IMR-90 (cell line): Measurements from ENCODE around the gene GNG7. TPM values are rescaled to one million over a fixed set of nuclear protein-coding genes. Genes with fewer than 3 reads are reported as not detected.
"Not testable (repeated sequence)": the region's sequence is repeated elsewhere in the genome, so short reads cannot be mapped to it uniquely, and the experiment has no call there.

Experiments used
- ATAC-seq: fragments of 200-7000 bp; cut with Tn5 transposase; 2 replicates; pipeline ENCODE4 v1.9.1; 2020; ENCODE audit warnings: low read depth, mild to moderate bottlenecking, moderate library complexity
- BruUV-seq: library from RNA; stranded (reverse); fragments of 400-500 nt; replicated peaks from 2 replicates; lab custom pipeline; 2021; lab: Mats Ljungman, UMichigan
- CTCF ChIA-PET: fragments of 300-600 bp; formaldehyde crosslinking; extraction: SDS; loops from one replicate; lab custom pipeline; 2021; ENCODE audit warnings: antibody characterized with exemption; lab: Yijun Ruan, JAX
- POLR2A ChIA-PET: fragments of 300-600 bp; sonication (Branson Sonifier 250); formaldehyde crosslinking; loops from one replicate; lab custom pipeline; 2022; ENCODE audit warnings: antibody characterized with exemption; ENCODE audit not compliant: unreplicated experiment; lab: Charles Lee
- DNase-seq: peaks from one replicate; pipeline ENCODE4 v3.0.0; 2013
- H2AFZ ChIP-seq: replicated peaks from 2 replicates; pipeline ENCODE3; 2013; ENCODE audit warnings: low read length, mild to moderate bottlenecking; ENCODE audit not compliant: poor library complexity
- H2AK5ac ChIP-seq: 2 replicates; pipeline ENCODE4 v1.6.1; 2013; ENCODE audit warnings: low read depth, low read length, inconsistent platforms
- H2AK9ac ChIP-seq: replicated peaks from 2 replicates; pipeline ENCODE3; 2013; ENCODE audit warnings: mild to moderate bottlenecking, low read depth, low read length, moderate library complexity; ENCODE audit not compliant: poor library complexity
- H2BK120ac ChIP-seq: 2 replicates; pipeline ENCODE4 v1.6.1; 2013; ENCODE audit warnings: low read depth, low read length, inconsistent platforms
- H2BK15ac ChIP-seq: 3 replicates; pipeline ENCODE4 v1.6.1; 2013; ENCODE audit warnings: low read depth, low read length, inconsistent platforms
- H2BK20ac ChIP-seq: 2 replicates; pipeline ENCODE4 v1.6.1; 2013; ENCODE audit warnings: low read depth, mild to moderate bottlenecking, inconsistent platforms, low read length, moderate library complexity
- H2BK5ac ChIP-seq: 2 replicates; pipeline ENCODE4 v1.6.1; 2013; ENCODE audit warnings: mild to moderate bottlenecking, low read depth, low read length, inconsistent platforms; ENCODE audit not compliant: poor library complexity, severe bottlenecking
- H3K14ac ChIP-seq: replicated peaks from 2 replicates; pipeline ENCODE4 v1.6.1; 2013; ENCODE audit warnings: low read depth, low read length, inconsistent platforms
- H3K18ac ChIP-seq: 2 replicates; pipeline ENCODE4 v1.6.1; 2013; ENCODE audit warnings: low read depth, low read length, control low read depth
- H3K23ac ChIP-seq: 2 replicates; pipeline ENCODE4 v1.6.1; 2013; ENCODE audit warnings: low read depth, low read length, inconsistent platforms
- H3K27ac ChIP-seq: 2 replicates; pipeline ENCODE4 v1.5.1; 2013; ENCODE audit warnings: mild to moderate bottlenecking, control low read depth, low read length; ENCODE audit not compliant: insufficient read depth
- H3K27me3 ChIP-seq: 2 replicates; pipeline ENCODE4 v1.6.1; 2013; ENCODE audit warnings: low read length; ENCODE audit not compliant: control insufficient read depth, insufficient read depth
- H3K36me3 ChIP-seq: 2 replicates; pipeline ENCODE4 v1.6.1; 2013; ENCODE audit warnings: low read length, mixed read lengths; ENCODE audit not compliant: control insufficient read depth, insufficient read depth
- H3K4ac ChIP-seq: 2 replicates; pipeline ENCODE4 v1.6.1; 2013; ENCODE audit warnings: low read depth, low read length, inconsistent platforms
- H3K4me1 ChIP-seq: 2 replicates; pipeline ENCODE4 v1.6.1; 2013; ENCODE audit warnings: low read length, mixed read lengths; ENCODE audit not compliant: control insufficient read depth, insufficient read depth
- H3K4me2 ChIP-seq: 2 replicates; pipeline ENCODE4 v1.6.1; 2013; ENCODE audit warnings: low read depth, mild to moderate bottlenecking, control low read depth, low read length, moderate library complexity
- H3K4me3 ChIP-seq: 2 replicates; pipeline ENCODE4 v1.5.1; 2013; ENCODE audit warnings: low read depth, mild to moderate bottlenecking, control low read depth, low read length, moderate library complexity; ENCODE audit not compliant: insufficient read depth
- H3K56ac ChIP-seq: 2 replicates; pipeline ENCODE4 v1.6.1; 2013; ENCODE audit warnings: low read length, inconsistent platforms; ENCODE audit not compliant: insufficient read depth; ENCODE audit errors: extremely low read depth
- H3K79me1 ChIP-seq, 2 experiments: 2 replicates each; pipeline ENCODE4 v1.6.1; 2013; ENCODE audit warnings: low read length in 2 of 2, inconsistent platforms in 1 of 2, low read depth in 1 of 2
- H3K9ac ChIP-seq: 2 replicates; pipeline ENCODE4 v1.6.1; 2013; ENCODE audit warnings: low read depth, low read length, control low read depth
- H3K9me1 ChIP-seq: 2 replicates; pipeline ENCODE4 v1.6.1; 2013; ENCODE audit warnings: low read length, inconsistent platforms; ENCODE audit not compliant: insufficient read depth
- H3K9me3 ChIP-seq: 2 replicates; pipeline ENCODE4 v1.6.1; 2013; ENCODE audit warnings: low read length; ENCODE audit not compliant: control insufficient read depth, insufficient read depth
- H4K20me1 ChIP-seq: 2 replicates; pipeline ENCODE4 v1.6.1; 2013; ENCODE audit warnings: low read length, inconsistent platforms; ENCODE audit not compliant: insufficient read depth
- H4K5ac ChIP-seq: 2 replicates; pipeline ENCODE4 v1.6.1; 2013; ENCODE audit warnings: mild to moderate bottlenecking, low read depth, low read length, control low read depth
- H4K8ac ChIP-seq, 2 experiments: 2 replicates each; pipeline ENCODE4 v1.6.1; 2013; ENCODE audit warnings: low read depth in 2 of 2, low read length in 2 of 2, control low read depth in 1 of 2, inconsistent platforms in 1 of 2
- H4K91ac ChIP-seq: 2 replicates; pipeline ENCODE4 v1.6.1; 2013; ENCODE audit warnings: low read depth, low read length, inconsistent platforms; ENCODE audit not compliant: insufficient read depth
- MXI1 ChIP-seq: IDR thresholded peaks from 2 replicates; pipeline ENCODE4 v1.6.1; 2012; ENCODE audit warnings: low read depth, mild to moderate bottlenecking, low read length, moderate library complexity, borderline replicate concordance
- WGBS, 2 experiments: methylation state at CpG; one replicate each; pipeline versions ENCODE4 v1.1.5 to v1.1.7; 2013; ENCODE audit warnings: missing lambda C conversion rate in 2 of 2; ENCODE audit not compliant: insufficient read length in 1 of 2; ENCODE audit errors: extremely low coverage in 2 of 2; 5-methylcytosine and 5-hydroxymethylcytosine counted together
- dilution Hi-C: fragments of 300-500 bp; cut with HindIII; formaldehyde crosslinking; loops from one replicate; pipeline ENCODE4 v1.14.3; 2018; ENCODE audit warnings: low sequenced_read_pairs; ENCODE audit not compliant: unreplicated experiment
- in situ Hi-C: fragments of 300-500 bp; cut with MboI; formaldehyde crosslinking; loops from 3 replicates; pipeline ENCODE4 v1.14.3; 2019; ENCODE audit warnings: low sequenced_read_pairs, inconsistent platforms, mixed read lengths
- intact Hi-C: fragments of 100-400 bp; cut with micrococcal nuclease; formaldehyde crosslinking; loops from 2 replicates; pipeline ENCODE4 v1.10.0; 2022
- polyA plus RNA-seq, 3 experiments: library from polyadenylated mRNA; depleted of rRNA; stranded (reverse); fragments of >200 nt; gene quantifications; 2 replicates each; pipeline ENCODE4 v1.2.3, GENCODE V29; 2012; ENCODE audit warnings: low replicate concordance in 1 of 3
- total RNA-seq: library from RNA; depleted of rRNA; stranded (reverse); fragments of >200 nt; gene quantifications from 2 replicates; pipeline ENCODE4 v1.2.3, GENCODE V29; 2012

Gene GNG7
- total and polyA plus RNA-seq, 2 of the 4 experiments (the other 2 are of a cell fraction), result under 0.01 to 0.21 TPM

DNA sequence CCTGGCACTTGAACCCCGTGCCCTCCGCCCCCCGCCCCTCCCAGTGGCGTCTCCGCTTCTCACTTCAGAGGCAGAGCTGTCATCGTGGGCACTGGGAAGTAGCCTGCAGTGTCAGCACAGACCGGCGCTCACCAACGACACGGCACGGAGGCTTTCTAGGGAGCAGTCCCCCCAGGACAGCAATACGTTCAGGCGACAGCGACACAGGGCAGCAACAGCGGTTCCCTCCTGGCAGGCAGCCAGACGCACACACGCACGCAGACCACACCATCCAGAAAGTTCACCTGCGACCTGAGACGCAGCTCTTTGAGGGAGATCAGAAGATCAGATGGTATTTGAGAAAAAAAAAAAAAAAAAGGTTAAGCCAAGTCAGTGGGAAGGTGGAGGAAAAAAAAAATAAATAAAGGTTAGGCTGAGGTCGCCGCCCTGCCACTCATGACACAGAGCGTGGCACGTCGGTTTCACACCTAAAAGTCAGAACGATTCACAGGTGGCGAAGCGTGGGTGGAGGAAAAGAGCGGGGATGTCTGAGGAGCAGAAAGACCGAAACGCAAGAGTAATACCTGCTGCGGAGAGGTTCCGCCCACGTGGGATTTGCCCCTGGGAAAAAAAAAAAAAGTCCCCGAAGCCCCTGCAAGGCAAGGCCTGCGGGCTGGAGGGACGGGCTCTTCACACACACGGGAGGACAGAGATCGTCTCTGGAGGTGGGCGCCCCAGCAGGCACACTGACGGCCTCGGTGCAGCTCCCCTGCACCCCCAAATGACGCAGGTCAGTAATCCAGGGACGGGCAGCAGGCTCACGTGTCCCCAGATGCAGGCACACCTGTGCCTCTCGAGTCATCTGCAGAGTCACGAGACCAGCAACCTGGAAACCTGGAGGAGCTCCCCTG, 94.5 kb downstream of the GNG7 start (continued):
- TF ChIP-seq MXI1, result no peak

DNA sequence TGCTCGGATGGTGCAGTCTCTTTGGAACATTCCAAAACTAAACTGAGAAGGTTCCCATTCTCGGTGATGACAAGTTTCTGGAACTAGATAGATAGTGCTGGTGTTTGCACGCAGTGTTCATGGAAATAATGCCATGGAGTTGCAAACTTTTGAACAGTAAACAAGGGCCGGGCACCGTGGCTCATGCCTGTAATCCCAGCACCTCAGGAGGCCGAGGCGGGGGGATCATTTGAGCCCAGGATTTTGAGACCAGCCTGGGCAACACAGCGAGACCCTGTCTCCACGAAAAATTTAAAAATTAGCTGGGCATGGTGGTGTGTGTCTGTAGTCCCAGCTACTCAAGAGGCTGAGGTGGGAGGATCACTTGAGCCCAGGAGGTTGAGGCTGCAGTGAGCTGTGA, 95.7 kb downstream of the GNG7 start:
- WGBS, 2 experiments, result 89% methylated on average over 7 of the region's 9 CpGs; no CpG with 5 or more reads in 1 of the 2 experiments
- intact Hi-C loops, H3K36me3 ChIP-seq, H3K27me3 ChIP-seq, in situ Hi-C loops, H3K4me2 ChIP-seq, dilution Hi-C loops, H2BK15ac ChIP-seq, H3K9me3 ChIP-seq, H3K18ac ChIP-seq, H4K8ac ChIP-seq, H3K4me1 ChIP-seq, H3K9ac ChIP-seq, H3K4ac ChIP-seq, H2BK20ac ChIP-seq, CTCF ChIA-PET, H4K5ac ChIP-seq, H3K4me3 ChIP-seq, H3K56ac ChIP-seq, DNase-seq, H3K14ac ChIP-seq, ATAC-seq, POLR2A ChIA-PET, H2AK5ac ChIP-seq, H4K91ac ChIP-seq, BruUV-seq, H3K27ac ChIP-seq, H3K23ac ChIP-seq, H4K20me1 ChIP-seq, H2AFZ ChIP-seq, H2BK5ac ChIP-seq, H3K9me1 ChIP-seq, H2AK9ac ChIP-seq, H3K79me1 ChIP-seq, H2BK120ac ChIP-seq: not testable (repeated sequence)

- H3K9me3 ChIP-seq, H3K9me1 ChIP-seq, H3K4me2 ChIP-seq, H2AK9ac ChIP-seq, H3K14ac ChIP-seq, ATAC-seq, H2AK5ac ChIP-seq, H3K79me1 ChIP-seq, H2AFZ ChIP-seq, BruUV-seq, H2BK15ac ChIP-seq, H4K91ac ChIP-seq, POLR2A ChIA-PET, H4K20me1 ChIP-seq, in situ Hi-C loops, H2BK5ac ChIP-seq, H3K27me3 ChIP-seq, H3K23ac ChIP-seq, H2BK120ac ChIP-seq, H3K4me3 ChIP-seq, intact Hi-C loops, dilution Hi-C loops, H4K8ac ChIP-seq, CTCF ChIA-PET, H3K27ac ChIP-seq, H2BK20ac ChIP-seq, H3K56ac ChIP-seq, H4K5ac ChIP-seq, H3K36me3 ChIP-seq, H3K18ac ChIP-seq, H3K4me1 ChIP-seq, DNase-seq, H3K4ac ChIP-seq, H3K9ac ChIP-seq: not testable (repeated sequence)
- WGBS, 2 experiments, result 100% methylated on average over 1 of the region's 9 CpGs; no CpG with 5 or more reads in 1 of the 2 experiments
Observed at GRCh38 chr19:2605889-2606288, 96.6 kb downstream of the GNG7 start.
